Kidney capillary endothelial cell (primary cell): ENCODE data around the gene PARP11.

Experiments
- DNase-seq: peaks from one replicate; pipeline ENCODE4 v3.0.0-alpha.2; 2018; ENCODE audit warnings: low spot score

PARP11 gene

DNA sequence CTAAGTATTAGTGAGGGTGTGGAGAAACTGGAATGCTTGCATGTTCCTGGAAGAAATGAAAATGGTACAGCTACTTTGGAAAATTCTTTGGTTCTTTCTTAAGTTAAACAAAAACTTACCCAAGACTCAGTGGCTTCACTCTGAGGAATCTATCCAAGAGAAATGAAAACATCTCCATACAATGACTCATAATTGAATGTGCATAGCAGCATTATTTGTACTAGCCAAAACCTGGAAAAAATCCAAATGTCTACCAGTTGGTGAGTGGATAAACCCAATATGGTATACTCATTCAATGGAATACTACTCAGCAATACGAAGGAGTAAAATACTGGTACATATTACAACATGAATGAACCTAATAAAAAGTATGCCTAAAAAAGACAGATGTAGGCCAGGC lies 102.3 kb downstream of the PARP11 start:
- DNase-seq = peak; percentile 55

DNA sequence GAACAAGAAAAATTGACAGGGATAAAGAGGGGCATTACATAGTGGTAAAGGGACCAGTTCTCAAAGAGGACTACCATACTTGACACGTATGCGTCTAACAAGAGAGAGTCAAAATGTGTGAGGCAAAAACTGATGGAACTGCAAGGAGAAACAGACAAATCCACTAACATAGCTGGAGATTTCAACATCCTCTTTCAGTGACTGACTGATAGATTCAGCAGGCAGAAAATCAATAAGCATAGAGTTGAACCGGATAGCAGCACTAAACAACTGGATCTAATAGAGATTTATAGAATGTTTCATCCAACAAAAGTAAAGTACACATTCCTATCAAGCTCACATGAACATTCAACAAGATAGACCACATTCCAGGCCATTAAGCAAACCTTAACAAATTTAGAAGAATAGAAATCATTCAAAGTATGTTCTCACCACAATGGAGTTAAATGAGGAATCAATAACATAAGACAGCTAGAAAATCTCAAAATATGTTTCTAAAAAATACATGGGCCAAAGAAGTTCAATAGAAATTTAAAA lies 104.2 kb downstream of the PARP11 start:
- no peak for DNase-seq

DNA sequence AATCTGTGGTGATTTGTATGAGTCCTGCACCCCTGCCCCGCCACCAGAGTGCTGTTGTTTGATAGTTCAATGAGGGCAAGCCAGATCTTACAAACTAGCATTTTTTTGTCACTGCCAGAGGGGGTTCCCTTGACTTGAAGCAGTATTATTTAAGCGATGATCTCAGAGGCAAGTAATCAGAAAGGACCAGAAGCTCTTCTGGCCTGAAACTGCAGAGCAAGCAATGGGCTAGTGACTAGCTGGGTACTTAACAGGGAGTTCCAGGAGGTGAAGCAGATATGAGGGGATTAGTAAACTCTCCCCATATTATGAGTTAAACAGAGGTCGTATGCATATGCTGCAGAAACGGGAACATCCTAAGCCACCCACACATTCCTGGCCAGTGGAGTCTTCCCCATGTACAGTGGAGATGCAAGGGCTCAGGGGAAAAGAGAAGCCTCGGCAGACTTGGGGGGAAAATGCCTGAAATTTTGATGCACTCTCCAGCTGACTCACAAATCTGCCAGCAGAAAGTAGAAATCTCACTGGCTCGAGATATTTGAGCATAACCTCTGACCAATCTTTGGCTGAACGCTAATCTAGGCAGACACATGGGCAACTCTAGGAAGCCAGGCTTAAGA lies 112.0 kb downstream of the PARP11 start:
- DNase-seq = no peak

DNA sequence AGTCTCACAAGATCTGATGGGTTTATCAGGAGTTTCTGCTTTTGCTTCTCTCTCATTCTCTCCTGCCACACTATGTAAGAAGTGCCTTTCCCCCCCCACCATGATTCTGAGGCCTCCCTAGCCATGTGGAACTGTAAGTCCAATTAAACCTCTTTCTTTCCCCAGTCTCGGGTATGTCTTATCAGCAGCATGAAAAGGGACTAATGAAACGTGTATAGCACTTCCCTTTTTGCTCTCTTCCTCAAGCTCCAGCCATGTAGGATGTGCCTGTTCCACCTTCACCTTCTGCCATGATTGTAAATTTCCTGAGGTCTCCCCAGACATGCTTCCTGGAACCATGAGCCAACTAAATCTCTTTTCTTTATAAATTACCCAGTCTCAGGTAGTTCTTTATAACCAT lies 113.3 kb downstream of the PARP11 start:
- no peak for DNase-seq
